ENCODE measurements around the gene SMG6.

Gene SMG6

DNA sequence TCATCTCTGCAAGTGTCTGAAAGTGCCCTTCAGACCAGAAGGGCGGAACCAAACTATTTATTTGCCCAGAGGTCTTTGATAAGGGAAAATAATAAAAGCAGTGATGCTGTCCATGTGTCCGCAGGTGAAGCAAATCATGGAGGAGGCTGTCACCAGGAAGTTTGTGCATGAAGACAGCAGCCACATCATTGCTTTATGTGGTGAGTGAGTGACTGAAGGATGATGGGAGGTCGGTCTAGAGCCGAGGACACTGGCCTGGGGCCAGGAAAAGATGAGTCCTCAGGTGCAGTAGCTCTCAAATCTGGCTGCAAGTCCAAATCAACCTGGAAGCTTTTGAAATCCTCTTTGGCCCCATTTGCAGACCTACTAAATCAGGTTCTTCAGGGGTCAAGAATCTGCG lies 39.8 kb upstream of the SMG6 start:
- Histone ChIP-seq H3K4me3 (replicated peaks; ENCODE audit: low read depth, low read length) (no peak overlapping the region), H3K27me3 (replicated peaks; ENCODE audit: control insufficient read depth, insufficient read depth, low read length) (no peaks in the 10 kb centered on the region), H3K36me3 (ENCODE audit: control insufficient read depth, insufficient read depth, low read length) (peaks cover 1% of the 10 kb centered on the region)
- TF ChIP-seq, protein P1, sequence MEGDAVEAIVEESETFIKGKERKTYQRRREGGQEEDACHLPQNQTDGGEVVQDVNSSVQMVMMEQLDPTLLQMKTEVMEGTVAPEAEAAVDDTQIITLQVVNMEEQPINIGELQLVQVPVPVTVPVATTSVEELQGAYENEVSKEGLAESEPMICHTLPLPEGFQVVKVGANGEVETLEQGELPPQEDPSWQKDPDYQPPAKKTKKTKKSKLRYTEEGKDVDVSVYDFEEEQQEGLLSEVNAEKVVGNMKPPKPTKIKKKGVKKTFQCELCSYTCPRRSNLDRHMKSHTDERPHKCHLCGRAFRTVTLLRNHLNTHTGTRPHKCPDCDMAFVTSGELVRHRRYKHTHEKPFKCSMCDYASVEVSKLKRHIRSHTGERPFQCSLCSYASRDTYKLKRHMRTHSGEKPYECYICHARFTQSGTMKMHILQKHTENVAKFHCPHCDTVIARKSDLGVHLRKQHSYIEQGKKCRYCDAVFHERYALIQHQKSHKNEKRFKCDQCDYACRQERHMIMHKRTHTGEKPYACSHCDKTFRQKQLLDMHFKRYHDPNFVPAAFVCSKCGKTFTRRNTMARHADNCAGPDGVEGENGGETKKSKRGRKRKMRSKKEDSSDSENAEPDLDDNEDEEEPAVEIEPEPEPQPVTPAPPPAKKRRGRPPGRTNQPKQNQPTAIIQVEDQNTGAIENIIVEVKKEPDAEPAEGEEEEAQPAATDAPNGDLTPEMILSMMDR (IDR thresholded peaks at IDR 0.05; ENCODE audit: insufficient read depth, low read length, poor library complexity, severe bottlenecking) = no peak
- no peak for DNase-seq (ENCODE audit: extremely low read depth, insufficient read length)

DNA sequence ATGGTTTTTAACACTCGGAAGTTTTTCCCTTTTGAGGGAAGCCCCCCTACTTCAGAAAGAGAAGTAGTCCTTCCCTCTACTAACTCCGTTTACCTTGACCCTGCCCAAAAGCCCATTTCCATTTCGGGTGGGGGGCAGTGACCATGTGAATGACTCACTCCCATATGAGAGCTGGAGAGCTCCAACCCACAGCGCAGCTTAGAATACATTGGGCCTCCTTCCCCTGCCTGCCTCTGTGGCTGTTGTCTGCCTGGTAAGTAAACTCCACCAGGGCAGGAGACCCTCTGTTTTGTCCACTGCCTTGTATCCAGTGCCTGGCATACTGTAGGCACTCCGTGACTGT lies 34.7 kb upstream of the SMG6 start:
- DNase-seq (ENCODE audit: extremely low read depth, insufficient read length) = no peak
- peaks cover 6% of the 10 kb centered on the region for H3K36me3 ChIP-seq (ENCODE audit: control insufficient read depth, insufficient read depth, low read length)
- no peaks in the 10 kb centered on the region for H3K27me3 ChIP-seq (replicated peaks; ENCODE audit: control insufficient read depth, insufficient read depth, low read length)

DNA sequence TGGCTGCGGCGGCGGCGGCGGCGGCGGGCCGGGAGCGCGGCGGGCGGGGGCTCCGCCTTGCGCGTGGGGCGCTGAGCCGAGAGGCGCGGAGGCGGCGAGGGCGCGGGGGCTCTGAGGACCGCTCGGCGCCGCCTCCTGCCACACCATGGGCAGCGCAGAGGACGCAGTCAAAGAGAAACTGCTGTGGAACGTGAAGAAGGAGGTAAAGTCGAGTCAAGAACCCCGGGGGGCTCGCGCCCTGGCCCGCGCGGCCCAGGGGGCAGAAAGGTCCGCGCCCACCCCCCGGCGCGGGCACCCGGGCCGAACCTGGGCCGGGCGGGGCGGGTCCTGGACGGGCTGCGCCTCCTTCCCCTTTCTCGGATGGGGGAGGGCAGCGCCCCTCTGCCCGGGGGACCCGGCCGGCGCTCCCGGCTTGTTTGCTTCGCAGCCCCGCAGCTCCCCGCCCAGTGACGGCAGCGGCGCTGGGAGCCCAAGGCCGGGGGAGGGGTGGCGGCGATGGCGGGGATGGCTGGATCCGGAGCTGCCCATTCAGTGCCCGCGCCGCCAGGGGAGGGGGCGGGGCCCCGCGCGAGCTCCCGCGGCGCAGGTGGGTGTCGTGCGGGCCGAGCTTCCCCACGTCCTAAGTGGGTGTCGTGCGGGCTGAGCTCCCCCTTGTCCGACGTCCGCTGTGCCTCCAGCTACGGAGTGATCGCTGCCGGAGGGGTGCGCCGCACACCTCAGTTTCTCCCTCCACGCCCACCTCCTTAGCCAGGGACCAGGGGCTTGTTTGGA lies 34.1 kb upstream of the SMG6 start:
- peaks cover 6% of the 10 kb centered on the region for H3K36me3 ChIP-seq (ENCODE audit: control insufficient read depth, insufficient read depth, low read length)
- TF ChIP-seq, protein P1 (IDR thresholded peaks at IDR 0.05; ENCODE audit: insufficient read depth, low read length, poor library complexity, severe bottlenecking) = no peak
- peak overlapping the region; percentile 73 for H3K4me3 ChIP-seq (replicated peaks; ENCODE audit: low read depth, low read length)
- peak; percentile 76 for DNase-seq (ENCODE audit: extremely low read depth, insufficient read length)
- H3K27me3 ChIP-seq (replicated peaks; ENCODE audit: control insufficient read depth, insufficient read depth, low read length) = no peaks in the 10 kb centered on the region

More for the DNA sequence above, 34.7 kb upstream of the SMG6 start:
- H3K4me3 ChIP-seq (replicated peaks; ENCODE audit: low read depth, low read length) = peak overlapping the region; percentile 73
- TF ChIP-seq, protein P1 (IDR thresholded peaks at IDR 0.05; ENCODE audit: insufficient read depth, low read length, poor library complexity, severe bottlenecking) = no peak

- H3K27me3 ChIP-seq (replicated peaks; ENCODE audit: control insufficient read depth, insufficient read depth, low read length) = no peaks in the 10 kb centered on the region
- TF ChIP-seq, protein P1 (IDR thresholded peaks at IDR 0.05; ENCODE audit: insufficient read depth, low read length, poor library complexity, severe bottlenecking) = no peak
- DNase-seq (ENCODE audit: extremely low read depth, insufficient read length) = peak; percentile 71
- peaks cover 7% of the 10 kb centered on the region for H3K36me3 ChIP-seq (ENCODE audit: control insufficient read depth, insufficient read depth, low read length)
- H3K4me3 ChIP-seq (replicated peaks; ENCODE audit: low read depth, low read length) = peak within 1 kb of the TSS; percentile 73
Observed at GRCh38 chr17:2336852-2337543, 33.4 kb upstream of the SMG6 start, which contains the start of gene SGSM2. TSS of gene SGSM2 (plus strand) at chr17:2337501. CDS start at chr17:2337689, 188 bp downstream.

DNA sequence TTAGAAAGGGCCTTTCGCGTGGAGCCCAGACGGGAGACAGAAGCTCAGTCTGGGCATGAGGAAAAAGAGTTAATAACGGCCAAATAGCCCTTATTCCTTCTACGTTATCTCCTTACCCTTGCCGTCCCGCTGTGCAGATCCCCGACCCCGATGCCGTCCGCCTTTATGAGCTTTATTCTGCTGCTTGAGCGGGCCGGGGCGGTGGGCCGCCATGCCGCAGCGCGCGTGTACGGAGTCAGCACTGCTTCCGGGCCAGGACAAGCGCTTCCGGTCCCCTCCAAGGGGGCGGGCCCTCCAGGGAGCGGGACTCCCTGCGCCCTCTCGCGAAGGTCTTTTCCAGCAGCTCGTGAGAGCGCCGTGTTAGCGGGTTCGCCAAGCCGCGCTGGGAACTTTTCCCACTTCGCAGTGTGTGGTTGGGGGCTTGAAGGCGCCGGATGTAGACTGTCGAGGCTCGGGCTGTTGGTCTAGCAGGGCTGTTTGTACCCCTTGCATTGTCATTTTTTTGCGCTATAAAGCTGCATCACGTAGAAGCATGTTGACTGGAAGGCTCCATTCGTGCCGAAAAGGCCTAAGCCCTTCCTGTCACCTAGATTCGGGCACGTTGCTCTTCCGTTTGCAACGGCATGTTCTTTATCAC lies 32.7 kb upstream of the SMG6 start, which contains the start of gene TSR1:
Gene TSR1, minus strand, starts transcription at position 243 of the 637 bp plus-strand sequence. Its CDS starts 30 bp downstream, at position 213.
- TF ChIP-seq, protein P1 (IDR thresholded peaks at IDR 0.05; ENCODE audit: insufficient read depth, low read length, poor library complexity, severe bottlenecking) = peak; percentile 51
- Histone ChIP-seq H3K4me3 (replicated peaks; ENCODE audit: low read depth, low read length) (peak within 1 kb of the TSS; percentile 73), H3K36me3 (ENCODE audit: control insufficient read depth, insufficient read depth, low read length) (peaks cover 10% of the 10 kb centered on the region), H3K27me3 (replicated peaks; ENCODE audit: control insufficient read depth, insufficient read depth, low read length) (no peaks in the 10 kb centered on the region)
- peak; percentile 91 for DNase-seq (ENCODE audit: extremely low read depth, insufficient read length)
